A673 (cell line): ENCODE results near the gene SLC3A2. TPM values are rescaled to one million over a fixed set of nuclear protein-coding genes. Genes with fewer than 3 reads are reported as not detected.

Experiments used
- BruUV-seq: library from RNA; stranded (reverse); fragments of 400-500 nt; replicated peaks from 2 replicates; lab custom pipeline; 2021; lab: Mats Ljungman, UMichigan
- CTCF ChIA-PET: fragments of 300-600 bp; sonication (Branson Sonifier 250); formaldehyde crosslinking; loops from one replicate; lab custom pipeline; 2022; ENCODE audit warnings: antibody characterized with exemption; lab: Charles Lee
- POLR2A ChIA-PET: fragments of 300-600 bp; sonication (Branson Sonifier 250); formaldehyde crosslinking; loops from one replicate; lab custom pipeline; 2022; ENCODE audit warnings: antibody characterized with exemption; ENCODE audit not compliant: low non-redundant PET; lab: Charles Lee
- DNase-seq: peaks from one replicate; pipeline ENCODE4 v3.0.0-alpha.2; 2015; ENCODE audit warnings: low spot score
- H3K27ac ChIP-seq: fragments of 200-600 bp; sonication (generic); 2 replicates; pipeline ENCODE4 v1.5.1; 2016; ENCODE audit warnings: mixed run types, low read depth, mild to moderate bottlenecking, mixed read lengths, antibody characterized with exemption, low read length; ENCODE audit not compliant: poor library complexity, severe bottlenecking
- H3K27me3 ChIP-seq: fragments of 200-600 bp; sonication (generic); replicated peaks from 2 replicates; pipeline ENCODE4 v1.6.1; 2017; ENCODE audit warnings: mixed run types, low read depth, mild to moderate bottlenecking, mixed read lengths, antibody characterized with exemption, low read length; ENCODE audit not compliant: insufficient read depth, poor library complexity
- H3K36me3 ChIP-seq: fragments of 200-600 bp; sonication (generic); 2 replicates; pipeline ENCODE4 v1.6.1; 2016; ENCODE audit warnings: mixed run types, mild to moderate bottlenecking, mixed read lengths, antibody characterized with exemption, low read length; ENCODE audit not compliant: insufficient read depth, poor library complexity, severe bottlenecking
- H3K4me1 ChIP-seq: fragments of 200-600 bp; sonication (generic); 2 replicates; pipeline ENCODE4 v1.6.1; 2017; ENCODE audit warnings: mixed run types, mild to moderate bottlenecking, mixed read lengths, antibody characterized with exemption, low read length; ENCODE audit not compliant: insufficient read depth, poor library complexity, severe bottlenecking
- H3K4me3 ChIP-seq: fragments of 200-600 bp; sonication (generic); 2 replicates; pipeline ENCODE4 v1.5.1; 2016; ENCODE audit warnings: low read depth, mixed run types, mild to moderate bottlenecking, mixed read lengths, low read length; ENCODE audit not compliant: poor library complexity, severe bottlenecking
- H3K9me3 ChIP-seq: fragments of 200-600 bp; sonication (generic); 2 replicates; pipeline ENCODE4 v1.6.1; 2016; ENCODE audit warnings: mixed run types, low read depth, mild to moderate bottlenecking, mixed read lengths, antibody characterized with exemption, low read length; ENCODE audit not compliant: poor library complexity, severe bottlenecking
- CTCF ChIP-seq: fragments of 300-800, 200-600 bp; sonication (generic); conservative IDR thresholded peaks from 2 replicates; pipeline ENCODE4 v1.5.1; 2017; ENCODE audit warnings: low read depth, mild to moderate bottlenecking, antibody characterized with exemption, low read length, moderate library complexity, mixed read lengths
- EZH2 ChIP-seq: fragments of 200-600 bp; sonication (generic); IDR thresholded peaks from 2 replicates; pipeline ENCODE4 v1.6.1; 2017; ENCODE audit warnings: borderline replicate concordance, low read depth, mild to moderate bottlenecking, mixed read lengths, antibody characterized with exemption, low read length; ENCODE audit not compliant: poor library complexity, severe bottlenecking
- intact Hi-C: fragments of 100-400 bp; cut with micrococcal nuclease; formaldehyde crosslinking; loops from one replicate; pipeline ENCODE4 v1.10.0; 2022; ENCODE audit not compliant: unreplicated experiment
- total RNA-seq: library from RNA; stranded (reverse); gene quantifications from 2 replicates; pipeline ENCODE4 v1.2.3, GENCODE V29; 2021

SLC3A2 gene
- total RNA-seq, 1 experiment from 2014 or later = 511 TPM

DNA sequence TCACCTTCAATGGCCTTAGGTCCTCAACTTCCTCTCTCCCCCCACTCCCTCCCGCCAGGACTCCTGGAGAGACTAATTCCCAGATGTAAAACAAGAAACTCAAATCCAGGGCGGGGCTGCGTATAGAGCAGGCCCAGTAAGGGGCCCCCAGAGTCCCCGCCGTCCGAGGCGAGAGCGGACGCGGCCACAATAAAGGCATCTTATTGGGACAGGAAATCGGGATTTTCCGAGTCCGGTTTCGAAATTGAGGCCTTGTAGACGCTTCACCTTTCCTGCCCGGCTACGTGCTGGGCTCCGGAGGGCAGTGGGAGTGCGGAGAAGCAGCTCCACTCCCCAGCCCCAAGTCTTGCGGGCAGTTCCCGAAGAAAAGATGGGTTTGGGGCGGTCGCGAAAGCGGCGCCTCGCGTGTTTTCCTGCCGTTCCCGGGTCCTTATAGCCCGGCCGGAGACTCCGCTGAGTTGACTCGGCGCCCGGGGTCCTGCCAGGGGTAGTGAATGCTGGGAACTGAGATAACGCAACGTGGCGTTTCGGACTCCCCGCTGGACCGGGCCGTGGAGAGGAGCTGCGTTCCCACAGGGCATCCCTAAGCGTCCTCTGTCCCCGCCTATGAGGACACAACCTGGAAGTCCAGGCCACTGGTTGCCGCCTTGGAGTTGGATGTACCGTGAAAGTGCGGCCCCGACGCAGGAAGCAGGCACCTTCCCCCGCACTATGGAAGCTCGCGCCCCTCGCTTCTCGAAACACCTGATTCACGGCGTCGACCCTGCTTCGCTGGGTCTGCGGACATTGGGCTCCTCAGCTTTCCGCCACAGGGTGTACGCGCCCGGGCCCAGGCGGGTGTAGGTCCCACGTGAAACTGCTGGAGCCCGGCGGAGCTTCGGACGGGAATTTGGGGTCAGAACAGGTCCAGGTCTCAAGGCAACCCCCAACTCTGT is 45.3 kb downstream of the SLC3A2 start:
- no peaks in the 10 kb centered on the region for H3K27me3 ChIP-seq
- intact Hi-C loops = no loop called here
- H3K27ac ChIP-seq = no peak overlapping the region
- no TSS peak for BruUV-seq
- no peak for DNase-seq
- no peaks in the 10 kb centered on the region for H3K9me3 ChIP-seq
- ChIA-PET POLR2A (no interaction called here), CTCF (no interaction called here)
- TF ChIP-seq CTCF (no peak), EZH2 (no peak)
- no peaks in the 10 kb centered on the region for H3K36me3 ChIP-seq
- H3K4me3 ChIP-seq = no peak overlapping the region
- H3K4me1 ChIP-seq = peaks cover 26% of the 10 kb centered on the region

DNA sequence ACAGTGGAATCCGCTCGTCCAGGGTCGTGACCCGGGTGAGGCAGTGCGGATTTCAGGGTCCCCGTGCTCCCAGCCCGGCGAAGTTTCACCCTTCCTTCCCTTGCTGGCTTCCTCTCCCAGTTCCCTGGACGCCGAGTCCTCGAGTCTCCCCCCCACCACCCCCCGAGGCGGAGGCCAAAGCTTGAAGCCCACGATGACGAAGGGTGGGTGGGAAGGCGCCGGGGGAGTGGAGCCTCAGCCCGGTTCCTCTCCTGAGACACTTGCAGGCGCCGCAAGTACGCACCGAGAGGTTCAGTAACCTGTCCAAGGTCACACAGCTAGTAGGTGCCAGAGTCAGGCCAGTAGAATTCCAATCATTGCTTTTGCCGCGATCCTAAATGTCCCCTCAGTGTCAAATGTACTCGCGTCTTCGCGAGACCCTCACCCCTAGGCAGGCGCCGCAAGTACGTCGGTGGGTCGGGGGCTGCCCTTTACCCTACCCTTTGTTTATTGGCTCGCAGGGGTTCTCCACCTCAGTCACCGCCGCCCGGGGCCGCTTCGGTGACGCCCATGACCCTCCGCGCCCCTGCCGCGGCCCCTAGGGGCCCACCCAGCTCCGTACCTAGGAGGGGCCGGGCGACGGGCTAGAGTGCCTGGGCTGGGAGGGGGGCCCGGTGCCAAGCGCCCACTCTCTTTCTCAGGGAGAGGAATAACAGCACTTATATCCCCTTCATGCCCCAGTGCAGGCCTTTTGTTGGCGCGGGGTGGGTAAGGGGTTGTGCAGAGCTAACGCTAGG is 46.2 kb downstream of the SLC3A2 start:
- TF ChIP-seq EZH2 = no peak
- TF ChIP-seq CTCF = no peak
- DNase-seq = no peak
- POLR2A ChIA-PET = no interaction called here
- CTCF ChIA-PET = no interaction called here
- Histone ChIP-seq H3K4me3 (no peak overlapping the region), H3K9me3 (no peaks in the 10 kb centered on the region), H3K4me1 (peaks cover 18% of the 10 kb centered on the region), H3K36me3 (no peaks in the 10 kb centered on the region), H3K27me3 (no peaks in the 10 kb centered on the region), H3K27ac (no peak overlapping the region)
- intact Hi-C loops = no loop called here
- no TSS peak for BruUV-seq

- intact Hi-C loops = no loop called here
- ChIA-PET CTCF (no interaction called here), POLR2A (no interaction called here)
- peaks cover 12% of the 10 kb centered on the region for H3K4me1 ChIP-seq
- H3K27ac ChIP-seq = no peak overlapping the region
- H3K4me3 ChIP-seq = no peak overlapping the region
- H3K9me3 ChIP-seq = no peaks in the 10 kb centered on the region
- BruUV-seq = no TSS peak
- TF ChIP-seq CTCF (no peak), EZH2 (no peak)
- no peaks in the 10 kb centered on the region for H3K36me3 ChIP-seq
- H3K27me3 ChIP-seq = no peaks in the 10 kb centered on the region
- DNase-seq = no peak
Measured at GRCh38 chr11:62928011-62928410, 47.3 kb downstream of the SLC3A2 start.
